22Rv1 (cell line): ENCODE measurements around the gene RUVBL1.

Experiments used
- H3K27ac ChIP-seq: fragments of 450-650 bp; 2 replicates; pipeline ENCODE4 v1.5.1; 2017
- CTCF ChIP-seq: fragments of 450-650 bp; IDR thresholded peaks from 2 replicates; pipeline ENCODE4 v1.5.1; 2017; ENCODE audit warnings: mild to moderate bottlenecking
- ZFX ChIP-seq: fragments of 450-650 bp; IDR thresholded peaks from 2 replicates; pipeline ENCODE4 v1.6.1; 2017; ENCODE audit warnings: antibody characterized with exemption, borderline replicate concordance

RUVBL1 gene

GRCh38 chr3:128077665-128078064, 45.9 kb downstream of the RUVBL1 start:
- TF ChIP-seq ZFX (no peak), CTCF (no peak)
- H3K27ac ChIP-seq: no peak overlapping the region

GRCh38 chr3:128077202-128077624, 46.4 kb downstream of the RUVBL1 start:
- TF ChIP-seq CTCF (no peak), ZFX (no peak)
- no peak overlapping the region for H3K27ac ChIP-seq

GRCh38 chr3:128076483-128077201, 47.0 kb downstream of the RUVBL1 start:
- H3K27ac ChIP-seq: no peak overlapping the region
- TF ChIP-seq ZFX (no peak), CTCF (no peak)

GRCh38 chr3:128075522-128076482, 47.8 kb downstream of the RUVBL1 start:
- TF ChIP-seq ZFX (no peak), CTCF (peak; percentile 97)
- H3K27ac ChIP-seq: peak overlapping the region; percentile 71

- TF ChIP-seq ZFX (no peak), CTCF (no peak)
- H3K27ac ChIP-seq: peak overlapping the region; percentile 71
Observed at GRCh38 chr3:128074851-128075521, 48.6 kb downstream of the RUVBL1 start.

GRCh38 chr3:128073807-128074206, 49.8 kb downstream of the RUVBL1 start:
- TF ChIP-seq CTCF: no peak
- TF ChIP-seq ZFX: no peak
- H3K27ac ChIP-seq: peak overlapping the region; percentile 71; the same call in 1 of the 2 replicates
